HG03378 (cell line): ENCODE measurements around the gene PDZK1IP1.
"Not testable (repeated sequence)": the region's sequence is repeated elsewhere in the genome, so short reads cannot be mapped to it uniquely, and the experiment has no call there.

ENCODE experiments used
- ATAC-seq: cut with Tn5 transposase; IDR thresholded peaks from one replicate; pipeline ENCODE4 v1.9.1; 2021; ENCODE audit warnings: mild to moderate bottlenecking, moderate library complexity; ENCODE audit not compliant: unreplicated experiment

PDZK1IP1 gene

GRCh38 chr1:47140358-47140757 lies 49.5 kb downstream of the PDZK1IP1 start:
- not testable (repeated sequence) for ATAC-seq

- no peak for ATAC-seq
Measured at GRCh38 chr1:47137925-47138615, 51.8 kb downstream of the PDZK1IP1 start.

GRCh38 chr1:47137198-47137597 lies 52.6 kb downstream of the PDZK1IP1 start, which contains the start of gene CYP4A22:
Gene CYP4A22 (plus strand): TSS chr1:47137441. CDS start chr1:47137486, 45 bp downstream.
- no peak for ATAC-seq
